ENCODE results near the gene WNT16.
"Not testable (repeated sequence)": the region's sequence is repeated elsewhere in the genome, so short reads cannot be mapped to it uniquely, and the experiment has no call there.

Gene WNT16, protein sequence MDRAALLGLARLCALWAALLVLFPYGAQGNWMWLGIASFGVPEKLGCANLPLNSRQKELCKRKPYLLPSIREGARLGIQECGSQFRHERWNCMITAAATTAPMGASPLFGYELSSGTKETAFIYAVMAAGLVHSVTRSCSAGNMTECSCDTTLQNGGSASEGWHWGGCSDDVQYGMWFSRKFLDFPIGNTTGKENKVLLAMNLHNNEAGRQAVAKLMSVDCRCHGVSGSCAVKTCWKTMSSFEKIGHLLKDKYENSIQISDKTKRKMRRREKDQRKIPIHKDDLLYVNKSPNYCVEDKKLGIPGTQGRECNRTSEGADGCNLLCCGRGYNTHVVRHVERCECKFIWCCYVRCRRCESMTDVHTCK

DNA sequence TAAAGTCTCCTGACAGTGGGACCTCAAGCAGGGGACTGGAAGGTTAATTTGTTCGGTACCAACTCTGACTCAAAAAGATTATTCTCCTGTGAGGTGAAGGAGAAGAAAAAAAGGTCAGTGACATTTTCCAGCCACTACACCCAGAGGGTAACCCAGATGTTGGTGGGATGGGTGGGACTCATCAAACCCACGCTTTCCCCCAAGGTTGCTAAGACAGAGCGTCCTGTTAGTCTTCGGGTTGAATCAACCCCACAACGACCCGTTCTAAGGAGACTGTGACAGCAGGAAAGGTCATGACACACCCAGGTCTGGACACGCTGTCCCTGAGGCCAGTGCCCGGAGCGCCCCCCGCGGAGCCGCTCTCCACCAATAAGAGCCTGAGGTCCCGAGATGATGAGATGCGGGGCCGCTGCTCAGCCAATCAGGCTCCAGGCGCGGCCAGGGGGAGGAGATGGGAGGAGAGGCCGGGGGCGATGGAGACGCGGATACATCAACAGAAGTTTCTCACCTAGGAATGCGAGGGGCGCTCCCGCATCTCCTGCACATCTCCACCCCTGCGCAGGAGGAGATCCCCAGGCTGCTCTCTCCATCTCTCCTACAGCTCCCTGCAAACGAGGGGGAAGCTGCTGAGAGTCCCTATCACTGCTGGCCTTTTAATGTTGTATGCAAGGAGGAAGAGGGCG is at the start of gene WNT16:
WNT16 (plus strand) TSS at position 493 of the 683 bp plus-strand sequence. CDS start 293 bp downstream, outside the sequence.
- DNase-seq (ENCODE audit: low read depth), result no peak

DNA sequence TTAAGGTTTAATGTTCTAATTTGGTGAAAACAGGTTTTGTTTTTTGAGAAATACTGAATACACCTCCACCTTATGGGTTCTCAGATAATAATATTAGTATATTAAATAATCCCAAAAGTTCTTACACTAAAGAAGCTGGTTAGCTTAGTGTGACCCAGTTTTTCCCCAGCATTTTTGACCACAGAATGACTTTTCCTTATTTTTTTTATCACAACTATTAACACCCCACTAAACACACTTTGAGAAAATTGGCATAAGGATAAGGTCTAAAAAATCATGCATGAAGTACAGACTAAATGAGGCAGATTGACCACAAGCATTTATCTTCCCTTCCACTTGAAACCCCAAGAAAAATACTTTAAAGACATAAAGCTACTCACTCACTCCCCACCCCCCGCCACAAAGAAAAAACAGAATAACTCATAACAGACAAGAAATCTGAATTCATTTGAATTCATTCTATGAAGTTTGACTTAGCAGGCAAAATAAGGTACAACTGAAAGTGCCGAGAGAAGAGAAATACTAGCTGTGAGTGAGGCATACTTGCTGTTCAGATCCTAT is 49.7 kb upstream of the WNT16 start:
- DNase-seq (ENCODE audit: low read depth), result no peak

DNA sequence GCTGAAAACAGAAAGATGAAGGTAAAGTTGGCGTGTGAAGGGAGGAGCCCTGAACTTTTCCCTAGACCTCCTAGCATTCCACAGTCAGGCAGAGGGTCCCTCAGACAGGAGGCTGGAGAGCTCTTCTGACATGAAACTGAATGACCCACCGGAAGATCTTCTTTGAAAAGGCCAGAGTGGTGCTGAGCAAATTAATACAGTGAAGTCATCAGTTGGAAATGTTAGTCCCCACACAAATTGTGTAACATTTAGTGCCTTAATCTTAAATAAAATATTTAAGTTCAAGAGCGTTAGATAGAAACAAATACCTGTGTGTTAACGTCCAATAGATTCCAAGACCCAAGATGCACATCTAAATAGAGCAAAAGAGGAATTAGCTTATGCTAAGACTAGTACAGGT is 49.0 kb upstream of the WNT16 start:
- no peak for DNase-seq (ENCODE audit: low read depth)

DNA sequence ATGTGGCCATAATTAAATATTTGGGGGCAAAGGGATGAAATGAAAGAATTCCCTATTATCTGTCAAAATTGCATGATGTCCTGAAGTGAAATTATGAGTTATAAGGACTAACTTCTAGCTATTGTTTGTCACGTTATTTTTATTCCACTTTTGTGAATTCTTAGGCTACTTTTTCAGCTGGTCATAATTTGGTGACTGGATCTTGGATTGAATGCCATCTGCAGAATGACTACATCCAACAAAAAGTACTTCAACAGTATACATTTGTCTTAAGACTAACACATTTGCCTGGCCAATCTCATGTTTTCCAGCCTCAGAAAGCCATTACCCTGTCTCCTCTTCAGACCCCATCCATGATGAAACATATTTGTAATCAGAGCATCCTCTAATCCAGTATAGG is 48.1 kb upstream of the WNT16 start:
- DNase-seq (ENCODE audit: low read depth), result no peak

DNA sequence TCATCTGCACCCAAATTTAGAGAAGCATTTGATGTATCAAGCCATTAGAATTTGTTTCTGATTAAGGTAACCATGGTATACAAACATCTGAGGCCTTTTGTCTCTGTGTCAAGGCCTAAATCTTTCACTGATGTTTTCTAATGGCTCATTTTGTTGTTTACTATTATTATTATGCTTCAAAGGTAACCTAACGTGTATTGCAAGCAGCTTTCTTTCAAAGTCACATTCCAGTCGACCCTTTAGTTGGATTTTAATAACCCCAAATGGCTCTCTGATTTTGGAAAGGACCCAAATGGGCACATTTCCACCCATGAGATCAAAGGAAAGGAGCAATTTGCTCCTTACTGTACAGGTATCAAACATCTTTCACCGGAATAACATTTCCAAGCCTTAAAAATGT is 46.7 kb upstream of the WNT16 start:
- DNase-seq (ENCODE audit: low read depth), result no peak

DNA sequence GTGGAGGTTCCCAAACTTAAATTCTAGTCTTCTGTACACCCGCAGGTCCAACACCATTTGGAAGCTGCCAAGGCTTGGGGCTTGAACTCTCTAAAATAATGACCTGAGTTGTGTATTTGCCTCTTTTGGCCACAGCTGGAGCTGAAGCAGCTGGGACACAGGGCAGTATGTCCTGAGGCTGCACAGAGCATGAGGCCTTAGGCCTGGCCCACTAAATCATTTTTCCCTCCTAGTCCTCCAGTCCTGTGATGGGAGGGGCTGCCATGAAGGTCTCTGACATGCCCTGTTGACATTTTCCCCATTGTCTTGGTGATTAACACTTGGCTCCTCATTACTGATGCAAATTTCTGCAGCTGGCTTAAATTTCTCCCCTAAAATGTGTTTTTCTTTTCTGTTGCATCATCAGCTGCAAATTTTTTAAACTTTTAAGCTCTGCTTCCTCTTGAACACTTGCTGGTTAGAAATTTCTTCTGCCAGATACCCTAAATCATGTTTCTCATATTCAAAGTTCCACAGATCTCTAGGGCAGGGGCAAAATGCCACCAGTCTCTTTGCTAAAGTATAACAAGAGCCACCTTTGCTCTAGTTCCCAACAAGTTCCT is 43.6 kb upstream of the WNT16 start:
- no peak for DNase-seq (ENCODE audit: low read depth)

DNA sequence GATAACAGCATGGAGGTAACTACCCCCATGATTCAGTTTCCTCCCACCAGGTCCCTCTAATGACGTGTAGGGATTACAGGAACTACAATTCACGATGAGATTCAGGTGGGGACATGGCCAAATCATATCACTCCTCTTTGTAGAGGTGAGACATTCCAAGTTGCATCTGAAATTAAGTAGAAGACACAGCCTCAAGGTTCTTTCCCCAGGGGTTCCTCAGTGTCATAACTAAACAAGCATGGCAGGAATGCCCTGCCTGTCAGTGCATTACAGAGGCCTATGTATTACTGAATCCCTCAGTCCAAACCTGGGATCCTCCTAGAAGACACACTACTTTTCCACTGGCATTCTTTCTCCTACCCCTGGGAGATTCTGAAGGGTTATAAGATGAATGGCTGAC is 42.6 kb upstream of the WNT16 start:
- no peak for DNase-seq (ENCODE audit: low read depth)

DNA sequence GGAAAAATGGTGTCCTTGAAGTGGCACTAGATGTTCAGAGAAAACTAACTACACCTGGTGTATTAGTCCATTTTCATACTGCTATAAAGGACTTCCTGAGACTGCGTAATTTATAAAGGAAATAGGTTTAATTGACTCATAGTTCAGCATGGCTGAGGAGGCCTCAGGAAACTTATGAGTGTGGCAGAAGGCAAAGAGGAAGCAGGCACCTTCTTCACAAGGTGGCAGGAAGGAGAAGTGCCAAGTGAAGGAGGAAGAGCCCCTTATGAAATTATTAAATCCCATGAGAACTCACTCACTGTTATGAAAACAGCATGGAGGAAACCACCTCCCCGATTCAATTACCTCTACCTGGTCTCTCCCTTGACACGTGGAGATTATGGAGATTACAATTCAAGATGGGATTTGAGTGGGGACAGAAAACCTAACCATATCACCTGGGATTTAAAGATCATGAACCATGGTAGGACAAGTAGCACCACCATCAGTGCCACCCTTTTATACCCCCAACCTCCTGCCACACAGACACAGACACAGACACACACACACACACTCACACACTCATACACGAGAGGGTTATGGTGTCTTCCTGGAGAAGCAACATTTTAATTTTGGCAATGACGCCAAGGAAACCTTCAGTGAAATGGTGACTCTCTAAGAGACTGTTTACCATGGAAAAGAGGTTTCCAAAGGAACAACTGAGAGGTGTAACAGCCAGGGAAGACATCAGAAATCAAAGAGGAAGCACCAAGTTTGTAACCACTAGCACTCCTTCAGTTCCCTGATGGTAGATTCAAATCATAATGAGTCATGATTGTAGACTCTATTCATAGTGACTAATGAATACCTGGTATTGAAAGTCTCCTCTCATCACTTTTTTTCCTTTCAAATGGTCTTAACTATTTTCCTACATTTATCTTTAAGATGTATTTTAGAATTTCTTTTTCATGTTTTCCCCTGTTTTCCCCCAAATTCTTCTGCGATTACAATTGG is 41.8 kb upstream of the WNT16 start:
- DNase-seq (ENCODE audit: low read depth), result no peak

DNA sequence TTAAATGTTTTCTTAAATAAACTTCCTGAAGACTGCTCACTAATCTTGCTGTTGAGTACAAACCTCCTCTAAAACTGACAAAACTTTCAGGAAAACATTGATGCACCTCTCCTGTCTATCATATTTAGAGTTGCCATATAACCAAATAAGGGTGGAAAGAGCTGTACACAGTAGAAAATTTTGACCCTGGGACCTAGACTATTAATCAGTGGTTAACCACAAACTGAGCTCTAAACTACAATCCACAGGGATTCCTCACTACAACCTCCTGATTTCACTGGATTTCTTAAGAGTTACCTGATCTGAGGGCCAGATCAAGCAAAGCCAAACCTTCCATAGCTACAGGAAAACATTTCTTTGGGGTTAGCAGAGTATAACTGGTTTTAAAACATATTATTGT is 39.9 kb upstream of the WNT16 start:
- no peak for DNase-seq (ENCODE audit: low read depth)

DNA sequence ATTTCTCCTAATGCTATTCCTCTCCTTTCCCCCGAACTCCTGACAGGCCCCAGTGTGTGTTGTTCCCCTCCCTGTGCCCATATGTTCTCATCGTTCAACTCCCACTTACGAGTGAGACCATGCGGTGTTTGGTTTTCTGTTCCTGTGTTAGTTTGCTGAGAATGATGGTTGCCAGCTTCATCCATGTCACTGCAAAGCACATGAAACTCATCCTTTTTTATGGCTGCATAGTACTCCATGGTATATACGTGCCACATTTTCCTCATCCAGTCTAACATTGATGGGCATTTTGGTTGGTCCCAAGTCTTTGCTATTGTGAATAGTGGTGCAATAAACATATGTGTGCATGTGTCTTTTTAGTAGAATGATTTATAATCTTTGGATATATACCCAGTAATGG is 38.9 kb upstream of the WNT16 start:
- DNase-seq (ENCODE audit: low read depth), result not testable (repeated sequence)

DNA sequence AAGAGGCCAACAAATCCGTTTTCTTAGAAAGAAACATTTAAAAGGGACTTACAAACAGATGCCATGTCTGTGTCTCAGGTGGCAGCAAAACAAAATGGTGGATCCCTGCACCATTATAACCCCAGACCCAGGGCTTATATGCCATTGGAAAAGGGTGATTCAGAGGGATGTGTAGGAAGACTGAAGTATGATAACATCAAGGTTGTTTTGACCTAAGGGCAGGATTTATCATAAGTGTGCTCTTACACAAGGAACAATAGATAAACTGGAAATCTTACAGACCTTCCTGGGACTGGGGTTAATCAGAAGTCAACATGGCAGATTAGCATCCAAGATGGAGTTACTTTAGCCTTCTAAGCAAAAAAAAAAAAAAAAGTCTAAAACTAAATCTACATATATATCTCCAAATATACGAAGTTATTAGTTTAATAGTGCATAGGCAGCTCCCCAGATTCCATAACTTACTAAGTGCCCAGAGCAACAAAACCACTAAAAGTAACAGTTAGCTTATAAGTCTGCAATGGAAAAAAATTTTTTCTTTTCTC is 34.3 kb upstream of the WNT16 start:
- no peak for DNase-seq (ENCODE audit: low read depth)

DNA sequence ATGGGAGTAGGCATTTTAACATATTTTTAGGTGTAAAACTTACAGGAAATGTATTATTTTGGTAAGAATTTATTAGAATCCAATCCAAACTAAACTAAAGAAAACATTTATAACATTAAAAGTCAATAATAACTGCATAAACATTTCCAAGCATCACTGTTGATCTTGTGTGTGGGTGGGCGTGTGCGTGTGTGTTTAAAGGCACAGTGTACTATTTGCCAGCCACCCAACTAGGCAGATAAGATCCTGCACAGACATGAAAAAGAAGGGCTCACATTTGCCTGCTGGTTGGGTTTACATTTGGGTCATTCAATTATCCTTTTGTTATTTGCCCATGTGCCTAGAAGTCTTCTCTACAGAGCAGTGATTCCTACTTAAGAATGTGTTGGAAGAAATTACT is 31.0 kb upstream of the WNT16 start:
- DNase-seq (ENCODE audit: low read depth), result no peak

DNA sequence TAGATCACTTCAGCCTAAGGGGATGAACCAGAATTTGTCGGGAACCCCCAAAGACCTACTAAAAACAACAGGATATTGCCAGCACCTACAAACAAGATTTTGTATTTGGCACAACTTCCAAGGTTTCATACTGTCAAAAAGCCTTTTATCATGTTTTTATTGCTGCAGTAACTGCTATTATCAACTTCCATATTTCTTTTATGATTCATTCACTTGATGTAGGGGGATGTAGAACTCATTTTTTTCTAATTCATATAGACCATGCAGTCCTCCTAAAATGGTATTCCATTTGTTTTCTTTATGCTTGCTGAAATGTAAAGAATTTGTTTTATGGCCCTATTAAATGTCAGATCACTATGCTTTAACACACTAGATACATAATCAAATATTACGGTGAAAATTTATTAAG is 30.0 kb upstream of the WNT16 start:
- no peak for DNase-seq (ENCODE audit: low read depth)

DNA sequence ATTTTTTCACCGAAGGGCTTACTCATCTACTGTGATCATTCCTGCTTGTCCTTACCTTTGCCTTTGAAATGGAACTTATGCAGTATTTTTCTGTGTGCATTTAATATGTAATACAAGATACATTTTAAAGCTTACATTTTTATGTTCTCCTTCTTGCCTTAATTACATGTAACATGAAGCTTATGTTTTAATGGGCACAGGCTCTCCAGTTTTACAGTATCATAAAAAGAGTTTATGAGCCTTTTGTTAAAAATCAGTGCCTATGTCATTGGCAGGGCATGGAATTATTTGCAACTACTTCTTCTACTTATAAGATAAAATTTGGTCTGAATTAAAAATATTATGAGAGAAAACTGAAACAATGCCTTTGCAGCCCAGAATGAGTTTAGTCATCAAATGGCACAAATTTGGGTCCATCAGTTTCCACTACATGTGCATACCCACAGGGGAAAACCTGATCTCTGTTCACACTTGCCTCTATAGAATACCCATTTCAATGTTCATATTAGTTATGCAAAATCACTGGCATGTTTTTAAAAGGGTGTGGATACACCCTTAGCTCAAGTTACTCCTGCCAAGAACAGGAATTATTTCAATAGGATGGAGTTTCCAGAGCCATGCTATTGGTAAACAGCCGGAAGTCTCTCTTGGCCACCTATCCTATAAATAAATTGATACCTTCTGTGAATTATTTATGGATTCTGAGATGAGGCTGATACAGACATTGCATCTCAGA is 27.9 kb upstream of the WNT16 start:
- no peak for DNase-seq (ENCODE audit: low read depth)

DNA sequence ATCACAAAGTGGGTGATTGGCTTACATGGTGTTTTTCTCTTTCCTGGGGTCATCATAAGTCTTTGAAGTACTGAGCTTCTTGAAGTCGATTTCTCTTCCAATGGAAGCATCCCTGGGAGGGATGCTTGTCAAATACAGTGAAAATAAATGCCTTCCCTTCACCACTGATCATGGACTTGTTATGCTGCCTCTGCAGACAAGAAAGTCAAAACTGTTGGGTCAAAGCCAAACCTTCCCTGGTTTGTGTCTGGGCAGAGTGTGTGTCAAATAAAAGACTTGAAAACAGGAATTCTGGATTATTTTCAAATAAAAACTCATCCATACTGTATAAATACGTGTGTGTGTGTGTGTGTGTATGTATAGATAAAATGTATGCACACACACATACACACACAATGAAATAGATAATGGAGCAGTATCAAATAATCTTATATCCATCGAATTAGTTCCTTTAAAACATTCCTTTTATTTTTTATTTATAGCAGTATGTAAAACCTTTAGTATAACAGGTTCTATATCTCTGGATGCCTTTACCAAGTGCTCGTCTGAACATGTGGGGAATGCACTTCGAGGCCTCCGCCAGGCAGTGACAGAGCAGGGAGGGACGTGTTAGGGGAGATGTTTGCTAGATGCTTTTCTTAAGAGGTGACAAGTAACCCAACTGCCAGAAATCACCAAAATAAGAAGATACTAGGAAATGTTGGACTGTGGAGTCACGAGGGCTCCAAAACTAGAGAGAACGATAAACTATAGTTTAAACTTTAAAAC is 27.2 kb upstream of the WNT16 start:
- DNase-seq (ENCODE audit: low read depth), result no peak

DNA sequence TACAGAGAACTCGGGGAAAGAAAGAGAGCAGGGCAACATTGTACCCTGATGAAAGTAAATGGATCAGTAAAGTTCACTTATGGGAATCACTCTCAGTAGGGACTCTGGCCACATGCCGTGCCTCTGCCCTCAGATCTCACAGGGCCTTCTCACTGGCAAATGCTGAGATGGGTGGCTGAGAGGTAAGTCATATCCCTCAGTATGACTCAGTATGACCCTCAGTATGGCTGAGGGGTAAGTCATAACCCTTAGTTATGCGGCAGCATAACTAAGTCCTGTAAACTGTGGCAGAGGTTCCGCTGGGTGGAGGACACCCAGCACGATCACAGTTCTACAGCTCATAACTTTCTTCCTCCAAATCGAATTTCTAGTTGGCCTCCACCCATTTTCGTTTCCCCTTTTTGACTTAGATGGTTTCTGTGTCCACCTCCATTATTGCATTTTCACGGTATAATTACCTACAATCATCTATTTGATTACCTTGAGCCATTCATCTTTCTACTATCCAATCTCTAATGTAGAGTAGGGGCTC is 26.5 kb upstream of the WNT16 start:
- no peak for DNase-seq (ENCODE audit: low read depth)

DNA sequence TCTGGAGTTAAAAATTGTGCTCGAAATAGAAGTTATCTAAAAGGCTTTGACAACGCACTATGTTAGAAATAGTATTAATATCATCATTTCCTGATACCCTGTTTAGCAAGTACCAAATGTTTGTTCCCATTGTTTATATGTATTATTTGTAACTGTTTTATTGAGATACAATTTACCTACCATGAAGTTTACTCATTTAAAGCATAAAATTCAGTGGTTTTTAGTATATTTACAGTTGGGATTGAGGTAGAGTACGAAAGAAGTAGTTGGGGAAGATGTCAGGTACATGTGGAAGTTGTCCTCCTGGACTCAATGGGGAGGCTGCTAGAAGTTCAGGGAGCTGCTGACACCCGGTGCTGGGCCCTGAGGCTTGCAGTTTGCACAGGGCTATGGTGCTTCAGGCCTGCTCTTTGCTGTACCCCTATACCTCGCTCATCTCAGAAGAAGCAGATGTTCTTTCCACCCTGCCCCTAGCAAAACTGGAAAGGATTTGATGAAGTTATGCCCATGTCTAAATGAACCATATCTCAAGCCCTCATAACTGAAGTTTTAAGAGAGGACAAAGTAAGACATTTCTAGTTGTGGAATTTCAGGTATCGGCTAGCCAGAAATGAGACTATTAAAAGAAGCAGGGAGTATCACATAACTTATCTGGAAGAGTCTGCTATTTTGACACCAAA is 25.2 kb upstream of the WNT16 start:
- DNase-seq (ENCODE audit: low read depth), result no peak

DNA sequence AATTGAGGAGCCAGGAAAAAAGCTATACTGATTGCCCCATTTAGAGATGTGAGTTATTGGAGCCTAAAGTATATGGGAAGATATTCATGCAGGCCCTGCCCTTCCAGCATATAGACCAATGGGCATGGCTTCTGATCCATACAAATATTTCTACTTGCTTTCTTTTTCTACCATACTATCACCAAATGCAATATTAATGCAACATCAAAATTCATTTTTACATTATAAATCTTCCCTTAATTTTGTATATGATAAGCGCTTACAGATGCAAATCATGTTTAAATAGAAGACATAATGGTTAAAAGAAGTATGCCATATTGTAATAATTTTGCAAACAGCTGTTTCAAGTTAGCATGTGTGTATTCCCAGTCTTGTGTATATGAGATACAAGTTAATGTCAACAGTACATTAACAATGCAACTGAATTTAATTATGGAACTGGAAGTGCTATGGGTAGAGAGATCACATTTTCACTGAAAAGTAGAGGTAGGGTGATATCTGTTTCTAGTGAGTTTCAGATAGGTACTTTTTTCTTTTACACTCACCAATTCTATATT is 24.6 kb upstream of the WNT16 start:
- DNase-seq (ENCODE audit: low read depth), result no peak

DNA sequence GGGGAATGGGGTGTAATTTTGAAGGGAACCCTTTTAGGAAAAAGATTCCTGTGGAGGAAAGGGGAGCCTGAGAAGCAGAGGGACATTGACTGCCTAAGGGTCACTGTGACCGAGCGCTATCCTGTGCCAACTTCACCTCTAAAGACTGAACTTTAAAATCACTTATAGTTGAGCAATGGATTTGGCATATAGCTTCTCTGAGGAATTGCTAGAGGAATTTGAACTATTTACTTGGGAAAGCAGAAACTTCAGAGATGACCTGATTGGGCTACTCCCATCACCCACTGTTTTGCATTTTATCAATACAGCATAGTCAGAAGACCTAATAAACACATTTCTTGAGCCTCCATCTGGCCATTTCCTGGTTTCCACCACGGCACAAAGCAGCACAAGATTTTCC is 23.7 kb upstream of the WNT16 start:
- DNase-seq (ENCODE audit: low read depth), result no peak
